SK-N-MC (cell line): ENCODE measurements around the gene CCT5.

Source experiments
- EZH2 ChIP-seq: fragments of 200-600 bp; sonication (generic); IDR thresholded peaks from one replicate; pipeline ENCODE4 v1.6.1; 2017; ENCODE audit warnings: antibody characterized with exemption
- FOXP2 ChIP-seq: optimal IDR thresholded peaks from 2 replicates; pipeline ENCODE3; 2011; ENCODE audit warnings: mild to moderate bottlenecking, moderate library complexity; ENCODE audit not compliant: insufficient read depth; ENCODE audit errors: extremely low read length, control extremely low read depth
- POLR2AphosphoS5 ChIP-seq: IDR thresholded peaks from 2 replicates; pipeline ENCODE4 v1.6.1; 2012; ENCODE audit warnings: mild to moderate bottlenecking, low read depth, low read length, borderline replicate concordance

GRCh38 chr5:10214041-10214440 is 36.0 kb upstream of the CCT5 start:
- no peak for TF ChIP-seq POLR2AphosphoS5
- no peak for TF ChIP-seq FOXP2
- TF ChIP-seq EZH2, result no peak
